Adipocyte (in vitro differentiated cells): Measurements from ENCODE around the gene SLC5A10.

Experiments used
- DNase-seq: peaks from one replicate; pipeline ENCODE4 v3.0.0-alpha.2; 2015; ENCODE audit warnings: low read depth
- H3K27me3 ChIP-seq: replicated peaks from 2 replicates; pipeline ENCODE4 v1.7.0; 2013; ENCODE audit warnings: mild to moderate bottlenecking, low read length, moderate library complexity; ENCODE audit not compliant: control insufficient read depth, insufficient read depth
- H3K36me3 ChIP-seq: 2 replicates; pipeline ENCODE4 v1.7.0; 2013; ENCODE audit warnings: low read length, mild to moderate bottlenecking, moderate library complexity; ENCODE audit not compliant: control insufficient read depth, insufficient read depth, severe bottlenecking
- H3K4me1 ChIP-seq: 2 replicates; pipeline ENCODE4 v1.7.0; 2013; ENCODE audit warnings: mild to moderate bottlenecking, low read length, moderate library complexity; ENCODE audit not compliant: control insufficient read depth, insufficient read depth
- H3K4me3 ChIP-seq: 2 replicates; pipeline ENCODE4 v1.7.0; 2013; ENCODE audit warnings: mild to moderate bottlenecking, low read length, moderate library complexity
- H3K9ac ChIP-seq: 2 replicates; pipeline ENCODE4 v1.7.0; 2013; ENCODE audit warnings: mild to moderate bottlenecking, low read length, moderate library complexity
- H3K9me3 ChIP-seq: 2 replicates; pipeline ENCODE4 v1.7.0; 2013; ENCODE audit warnings: mild to moderate bottlenecking, low read length, moderate library complexity; ENCODE audit not compliant: control insufficient read depth

SLC5A10 gene

GRCh38 chr17:18988546-18989173, 36.7 kb downstream of the SLC5A10 start:
- Histone ChIP-seq H3K9ac (no peak overlapping the region), H3K9me3 (no peaks in the 10 kb centered on the region), H3K4me1 (no peaks in the 10 kb centered on the region), H3K4me3 (no peak overlapping the region), H3K36me3 (peaks cover 3% of the 10 kb centered on the region), H3K27me3 (no peaks in the 10 kb centered on the region)
- DNase-seq, result no peak

GRCh38 chr17:18990331-18990730, 38.4 kb downstream of the SLC5A10 start:
- Histone ChIP-seq H3K9ac (no peak overlapping the region), H3K4me3 (no peak overlapping the region), H3K4me1 (no peaks in the 10 kb centered on the region), H3K36me3 (peaks cover 3% of the 10 kb centered on the region), H3K9me3 (peaks cover 4% of the 10 kb centered on the region), H3K27me3 (no peaks in the 10 kb centered on the region)
- DNase-seq, result no peak

DNA sequence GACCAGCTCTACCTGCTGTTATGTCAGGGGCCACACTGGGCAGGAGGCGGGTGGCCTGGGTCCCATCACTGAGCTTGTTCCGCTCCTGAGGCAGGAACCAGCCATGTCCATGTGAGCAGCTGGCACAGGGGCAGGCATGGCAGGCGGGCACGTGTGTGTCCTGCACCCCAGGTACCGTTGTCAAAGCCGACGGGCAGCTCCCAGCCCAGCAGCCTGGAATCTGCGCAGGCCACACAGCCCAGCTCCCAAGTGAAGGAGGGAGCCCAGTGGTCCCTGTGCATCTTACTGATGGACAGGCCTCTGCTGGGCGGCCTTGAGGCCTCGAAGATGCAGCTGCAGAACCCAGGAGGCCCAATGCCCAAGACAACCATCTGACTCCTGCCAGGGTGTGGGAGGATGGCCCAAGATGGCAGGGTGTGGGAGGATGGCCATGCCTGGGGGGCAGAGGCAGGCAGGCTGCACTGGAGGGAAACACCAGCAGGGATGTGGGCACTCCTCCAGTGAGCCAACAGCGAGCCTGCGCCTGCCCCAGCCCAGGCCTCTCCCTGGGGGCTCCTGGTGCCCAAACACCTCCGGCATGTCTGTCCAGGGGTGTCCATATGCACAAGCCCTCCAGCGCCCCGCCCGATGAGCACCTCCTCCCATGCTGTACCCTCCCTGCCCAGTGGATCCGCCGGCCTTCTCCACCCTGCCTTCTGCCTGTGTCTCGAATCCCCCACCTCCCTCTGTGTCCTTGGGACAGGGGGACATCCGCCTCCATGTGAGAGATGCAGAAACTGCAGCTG, 39.8 kb downstream of the SLC5A10 start:
- Histone ChIP-seq H3K4me3 (no peak overlapping the region), H3K9me3 (peaks cover 6% of the 10 kb centered on the region), H3K9ac (no peak overlapping the region), H3K27me3 (no peaks in the 10 kb centered on the region), H3K36me3 (peaks cover 3% of the 10 kb centered on the region), H3K4me1 (no peaks in the 10 kb centered on the region)
- no peak for DNase-seq

GRCh38 chr17:18992454-18993130, 40.6 kb downstream of the SLC5A10 start:
- Histone ChIP-seq H3K36me3 (peaks cover 3% of the 10 kb centered on the region), H3K4me1 (no peaks in the 10 kb centered on the region), H3K4me3 (no peak overlapping the region), H3K9me3 (peaks cover 6% of the 10 kb centered on the region), H3K9ac (no peak overlapping the region), H3K27me3 (no peaks in the 10 kb centered on the region)
- no peak for DNase-seq

DNA sequence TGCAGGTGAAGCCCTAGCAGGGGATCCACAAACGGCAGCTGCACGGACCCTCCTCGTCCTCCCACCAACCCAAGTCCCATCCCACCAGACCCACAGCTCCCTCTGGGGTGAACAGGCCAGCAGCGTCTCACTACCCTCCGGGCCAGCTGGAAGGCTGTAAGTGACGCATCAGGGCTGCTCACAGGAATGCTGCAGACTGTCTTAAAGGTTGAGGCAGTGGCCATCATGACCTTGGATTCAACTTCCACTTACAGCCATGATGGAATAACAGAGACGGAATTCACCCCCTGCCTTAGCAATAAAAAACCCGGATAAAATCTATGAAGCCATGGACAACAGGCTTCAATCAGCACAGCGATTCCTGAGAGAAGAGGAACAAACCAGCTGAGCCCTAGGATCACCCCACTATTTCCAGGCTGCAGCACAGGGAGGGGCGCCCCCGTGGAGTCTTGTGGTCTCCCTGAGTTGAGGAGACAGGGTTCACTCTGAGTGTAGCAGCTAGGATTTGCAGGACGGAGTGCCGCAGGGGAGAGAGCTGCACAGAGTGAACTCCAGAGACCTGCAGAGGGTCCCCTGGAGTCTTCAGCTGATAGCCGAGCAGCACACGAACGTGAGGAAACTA, 42.1 kb downstream of the SLC5A10 start:
- no peaks in the 10 kb centered on the region for H3K4me1 ChIP-seq
- no peak overlapping the region for H3K9ac ChIP-seq
- no peaks in the 10 kb centered on the region for H3K27me3 ChIP-seq
- H3K36me3 ChIP-seq, result no peaks in the 10 kb centered on the region
- no peak overlapping the region for H3K4me3 ChIP-seq
- DNase-seq, result no peak
- H3K9me3 ChIP-seq, result peaks cover 6% of the 10 kb centered on the region

- Histone ChIP-seq H3K9me3 (peaks cover 6% of the 10 kb centered on the region), H3K9ac (no peak overlapping the region), H3K4me3 (no peak overlapping the region), H3K4me1 (no peaks in the 10 kb centered on the region), H3K27me3 (no peaks in the 10 kb centered on the region), H3K36me3 (no peaks in the 10 kb centered on the region)
- no peak for DNase-seq
Measured at GRCh38 chr17:18994631-18995030, 42.7 kb downstream of the SLC5A10 start.

DNA sequence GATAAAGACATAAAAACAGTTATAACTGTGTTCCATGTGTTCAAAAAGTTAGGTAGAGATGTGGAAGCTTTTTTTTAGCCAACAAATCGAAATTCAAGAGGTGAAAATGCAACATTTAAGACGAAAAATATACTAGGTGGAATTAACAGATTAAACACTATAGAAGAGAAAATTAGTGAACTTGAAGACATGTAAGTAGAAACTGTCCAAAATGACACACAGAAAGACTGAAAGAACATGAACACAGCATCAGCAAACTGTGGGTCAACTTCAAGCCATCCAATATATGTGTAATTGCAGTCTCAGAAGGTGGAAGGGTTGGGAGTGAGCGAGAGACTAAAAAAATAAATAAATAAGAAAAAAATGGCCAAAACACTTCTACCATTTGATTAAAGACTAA, 43.3 kb downstream of the SLC5A10 start:
- H3K4me1 ChIP-seq, result no peaks in the 10 kb centered on the region
- no peak overlapping the region for H3K4me3 ChIP-seq
- no peak overlapping the region for H3K9ac ChIP-seq
- no peaks in the 10 kb centered on the region for H3K36me3 ChIP-seq
- H3K9me3 ChIP-seq, result peaks cover 6% of the 10 kb centered on the region
- DNase-seq, result no peak
- no peaks in the 10 kb centered on the region for H3K27me3 ChIP-seq

GRCh38 chr17:18996458-18996857, 44.5 kb downstream of the SLC5A10 start:
- peaks cover 6% of the 10 kb centered on the region for H3K9me3 ChIP-seq
- DNase-seq, result no peak
- H3K9ac ChIP-seq, result no peak overlapping the region
- H3K4me3 ChIP-seq, result no peak overlapping the region
- H3K36me3 ChIP-seq, result no peaks in the 10 kb centered on the region
- peaks cover under 1% of the 10 kb centered on the region for H3K4me1 ChIP-seq
- H3K27me3 ChIP-seq, result no peaks in the 10 kb centered on the region

- no peak for DNase-seq
Measured at GRCh38 chr17:18997650-18998196, 45.8 kb downstream of the SLC5A10 start.

GRCh38 chr17:18999394-18999793, 47.4 kb downstream of the SLC5A10 start:
- Histone ChIP-seq H3K4me1 (peaks cover 12% of the 10 kb centered on the region), H3K27me3 (no peaks in the 10 kb centered on the region), H3K4me3 (no peak overlapping the region), H3K9ac (no peak overlapping the region), H3K36me3 (no peaks in the 10 kb centered on the region), H3K9me3 (peaks cover 6% of the 10 kb centered on the region)
- no peak for DNase-seq

More at GRCh38 chr17:18997650-18998196, 45.8 kb downstream of the SLC5A10 start:
- no peak overlapping the region for H3K9ac ChIP-seq
- H3K36me3 ChIP-seq, result no peaks in the 10 kb centered on the region
- peaks cover 6% of the 10 kb centered on the region for H3K9me3 ChIP-seq
- H3K27me3 ChIP-seq, result no peaks in the 10 kb centered on the region
- H3K4me1 ChIP-seq, result peaks cover 12% of the 10 kb centered on the region
- no peak overlapping the region for H3K4me3 ChIP-seq

GRCh38 chr17:18999911-19000310, 47.9 kb downstream of the SLC5A10 start:
- Histone ChIP-seq H3K9ac (no peak overlapping the region), H3K27me3 (no peaks in the 10 kb centered on the region), H3K9me3 (peaks cover 6% of the 10 kb centered on the region), H3K4me1 (peaks cover 12% of the 10 kb centered on the region), H3K36me3 (no peaks in the 10 kb centered on the region), H3K4me3 (no peak overlapping the region)
- DNase-seq, result no peak
